DND-41 (cell line): ENCODE results near the gene CAPN3.

Experiments
- ATAC-seq: fragments of 200-7000 bp; cut with Tn5 transposase; 3 replicates; pipeline ENCODE4 v1.9.1; 2021; ENCODE audit warnings: low read depth; ENCODE audit not compliant: insufficient read depth
- DNase-seq: peaks from one replicate; pipeline ENCODE4 v3.0.0-alpha.2; 2020
- H2AFZ ChIP-seq: 2 replicates; pipeline ENCODE4 v1.6.0; 2012; ENCODE audit warnings: low read depth, low read length
- H3K27ac ChIP-seq: 2 replicates; pipeline ENCODE4 v1.5.1; 2012; ENCODE audit warnings: low read length, inconsistent platforms
- H3K27me3 ChIP-seq: fragments of 200-600 bp; sonication (generic); 2 replicates; pipeline ENCODE4 v1.6.0; 2012; ENCODE audit warnings: low read length, mild to moderate bottlenecking, inconsistent platforms; ENCODE audit not compliant: insufficient read depth, poor library complexity
- H3K36me3 ChIP-seq: 2 replicates; pipeline ENCODE4 v1.5.1; 2012; ENCODE audit warnings: low read length, inconsistent platforms; ENCODE audit not compliant: insufficient read depth
- H3K4me1 ChIP-seq: 2 replicates; pipeline ENCODE4 v1.5.1; 2012; ENCODE audit warnings: mild to moderate bottlenecking, low read length; ENCODE audit not compliant: insufficient read depth
- H3K4me2 ChIP-seq: 2 replicates; pipeline ENCODE4 v1.6.0; 2012; ENCODE audit warnings: mild to moderate bottlenecking, moderate library complexity, low read length, inconsistent platforms; ENCODE audit not compliant: insufficient read depth
- H3K4me3 ChIP-seq, 2 experiments: fragments of 200-600 bp in 1 of 2; shearing (Covaris generic) in 1 of 2; 2 replicates each; pipeline ENCODE4 v1.5.1; 2012 to 2016; ENCODE audit warnings: inconsistent platforms in 2 of 2, low read length in 2 of 2, mild to moderate bottlenecking in 2 of 2, low read depth in 1 of 2, moderate library complexity in 1 of 2
- H3K79me2 ChIP-seq: 2 replicates; pipeline ENCODE4 v1.6.0; 2012; ENCODE audit warnings: low read length, inconsistent platforms; ENCODE audit not compliant: insufficient read depth
- H3K9ac ChIP-seq: 2 replicates; pipeline ENCODE4 v1.6.0; 2012; ENCODE audit warnings: low read depth, mild to moderate bottlenecking, inconsistent platforms, low read length, moderate library complexity
- H3K9me3 ChIP-seq: 2 replicates; pipeline ENCODE4 v1.5.1; 2012; ENCODE audit warnings: low read length, moderate library complexity, mild to moderate bottlenecking, inconsistent platforms; ENCODE audit not compliant: insufficient read depth, severe bottlenecking
- H4K20me1 ChIP-seq: 2 replicates; pipeline ENCODE4 v1.6.0; 2012; ENCODE audit warnings: low read length; ENCODE audit not compliant: insufficient read depth
- CTCF ChIP-seq: IDR thresholded peaks from 2 replicates; pipeline ENCODE4 v1.5.1; 2012; ENCODE audit warnings: borderline replicate concordance, low read length, moderate library complexity, mild to moderate bottlenecking; ENCODE audit not compliant: poor library complexity, severe bottlenecking; ENCODE audit errors: extremely low read depth
- EZH2 ChIP-seq: IDR thresholded peaks from 3 replicates; pipeline ENCODE4 v1.6.1; 2012; ENCODE audit warnings: borderline replicate concordance, low read depth, mild to moderate bottlenecking, moderate library complexity, low read length, inconsistent platforms; ENCODE audit not compliant: severe bottlenecking

Gene CAPN3

GRCh38 chr15:42444415-42445063 is 85.2 kb downstream of the CAPN3 start:
- no peak for ATAC-seq
- Histone ChIP-seq H3K9me3 (no peaks in the 10 kb centered on the region), H3K4me1 (no peaks in the 10 kb centered on the region), H3K9ac (no peak overlapping the region), H2AFZ (no peak overlapping the region), H3K4me3 (no peak overlapping the region), H3K4me2 (no peak overlapping the region), H4K20me1 (no peaks in the 10 kb centered on the region), H3K27ac (no peak overlapping the region), H3K27me3 (no peaks in the 10 kb centered on the region), H3K79me2 (no peaks in the 10 kb centered on the region), H3K36me3 (peaks cover 45% of the 10 kb centered on the region; the same call in 1 of the 2 replicates)
- TF ChIP-seq CTCF (no peak), EZH2 (no peak)
- no peak for DNase-seq

GRCh38 chr15:42445551-42445950 is 86.2 kb downstream of the CAPN3 start:
- Histone ChIP-seq H3K4me2 (no peak overlapping the region), H2AFZ (no peak overlapping the region), H3K27ac (no peak overlapping the region), H3K9me3 (no peaks in the 10 kb centered on the region), H3K79me2 (no peaks in the 10 kb centered on the region), H3K36me3 (peaks cover 43% of the 10 kb centered on the region; the same call in 1 of the 2 replicates), H3K4me1 (no peaks in the 10 kb centered on the region), H3K9ac (no peak overlapping the region), H4K20me1 (no peaks in the 10 kb centered on the region), H3K27me3 (no peaks in the 10 kb centered on the region), H3K4me3 (no peak overlapping the region)
- DNase-seq = no peak
- no peak for TF ChIP-seq EZH2
- no peak for TF ChIP-seq CTCF
- no peak for ATAC-seq

- TF ChIP-seq CTCF = no peak
- Histone ChIP-seq H4K20me1 (no peaks in the 10 kb centered on the region), H2AFZ (no peak overlapping the region), H3K4me1 (no peaks in the 10 kb centered on the region), H3K9me3 (no peaks in the 10 kb centered on the region), H3K27me3 (no peaks in the 10 kb centered on the region), H3K36me3 (peaks cover 51% of the 10 kb centered on the region), H3K79me2 (no peaks in the 10 kb centered on the region), H3K4me3 (no peak overlapping the region), H3K9ac (no peak overlapping the region), H3K27ac (no peak overlapping the region), H3K4me2 (no peak overlapping the region)
- no peak for DNase-seq
- no peak for ATAC-seq
Measured at GRCh38 chr15:42447599-42447998, 88.3 kb downstream of the CAPN3 start.
